Neutrophil (primary cell): ENCODE measurements around the gene CCDC78.

Experiments
- H3K27ac ChIP-seq: fragments of 200-600 bp; sonication (generic); 2 replicates; pipeline ENCODE4 v1.5.1; 2016; ENCODE audit warnings: mild to moderate bottlenecking, moderate library complexity
- H3K27me3 ChIP-seq: fragments of 200-600 bp; sonication (generic); 2 replicates; pipeline ENCODE4 v1.6.0; 2016; ENCODE audit warnings: mild to moderate bottlenecking
- H3K36me3 ChIP-seq: fragments of 200-600 bp; sonication (generic); 2 replicates; pipeline ENCODE4 v1.5.1; 2017
- H3K4me1 ChIP-seq, 2 experiments: fragments of 200-600 bp in 1 of 2; sonication (generic) in 1 of 2; 1 replicate in 1 of 2; 2 replicates in 1 of 2; pipeline versions ENCODE4 v1.5.1 to v1.6.1; 2013 to 2016; ENCODE audit warnings: low read depth in 1 of 2, low read length in 1 of 2, mild to moderate bottlenecking in 1 of 2, moderate library complexity in 1 of 2; ENCODE audit not compliant: control insufficient read depth in 1 of 2, insufficient read depth in 1 of 2
- H3K4me3 ChIP-seq, 2 experiments: fragments of 200-600 bp in 1 of 2; sonication (generic) in 1 of 2; 1 replicate in 1 of 2; 2 replicates in 1 of 2; pipeline ENCODE4 v1.5.1; 2013 to 2016; ENCODE audit warnings: low read depth in 1 of 2, low read length in 1 of 2, mild to moderate bottlenecking in 1 of 2, moderate library complexity in 1 of 2
- H3K9me3 ChIP-seq: fragments of 200-600 bp; sonication (generic); 2 replicates; pipeline ENCODE4 v1.5.1; 2016
- CTCF ChIP-seq: fragments of 200-600 bp; sonication (generic); IDR thresholded peaks from 2 replicates; pipeline ENCODE4 v1.5.1; 2016; ENCODE audit warnings: antibody characterized with exemption

CCDC78 gene

GRCh38 chr16:700684-701584 lies 25.3 kb downstream of the CCDC78 start:
- Histone ChIP-seq H3K9me3 (no peaks in the 10 kb centered on the region), H3K4me3 (no peak overlapping the region), H3K27ac (no peak overlapping the region), H3K36me3 (no peaks in the 10 kb centered on the region), H3K27me3 (peaks cover 99% of the 10 kb centered on the region), H3K4me1 (peaks cover under 1% of the 10 kb centered on the region in 2 experiments)
- TF ChIP-seq CTCF = no peak

- Histone ChIP-seq H3K27me3 (peaks cover 100% of the 10 kb centered on the region), H3K4me3 (no peak overlapping the region), H3K27ac (no peak overlapping the region), H3K36me3 (no peaks in the 10 kb centered on the region), H3K9me3 (no peaks in the 10 kb centered on the region), H3K4me1 (peaks cover 8 to 17% of the 10 kb centered on the region in 2 experiments)
- no peak for TF ChIP-seq CTCF
Measured at GRCh38 chr16:698911-699671, 27.2 kb downstream of the CCDC78 start.

GRCh38 chr16:695355-696089 lies 30.7 kb downstream of the CCDC78 start:
- no peak overlapping the region for H3K27ac ChIP-seq
- peaks cover 8 to 21% of the 10 kb centered on the region in 2 experiments for H3K4me1 ChIP-seq
- H3K27me3 ChIP-seq = peaks cover 100% of the 10 kb centered on the region
- no peak for TF ChIP-seq CTCF
- no peaks in the 10 kb centered on the region for H3K36me3 ChIP-seq
- H3K4me3 ChIP-seq = peak overlapping the region; percentile 53 to 60
- H3K9me3 ChIP-seq = no peaks in the 10 kb centered on the region

- Histone ChIP-seq H3K27me3 (peaks cover 93% of the 10 kb centered on the region), H3K36me3 (no peaks in the 10 kb centered on the region), H3K4me1 (peaks cover 9 to 25% of the 10 kb centered on the region in 2 experiments), H3K4me3 (peak overlapping the region in 1 of 2 experiments; percentile 18), H3K27ac (no peak overlapping the region), H3K9me3 (no peaks in the 10 kb centered on the region)
- no peak for TF ChIP-seq CTCF
Measured at GRCh38 chr16:694863-695354, 31.3 kb downstream of the CCDC78 start.

- Histone ChIP-seq H3K36me3 (no peaks in the 10 kb centered on the region), H3K27me3 (peaks cover 88% of the 10 kb centered on the region), H3K27ac (no peak overlapping the region), H3K4me1 (peaks cover 15 to 30% of the 10 kb centered on the region in 2 experiments), H3K9me3 (no peaks in the 10 kb centered on the region), H3K4me3 (peak overlapping the region in 1 of 2 experiments; percentile 18)
- TF ChIP-seq CTCF = no peak
Measured at GRCh38 chr16:694187-694862, 31.9 kb downstream of the CCDC78 start.
